HS-5 (cell line): ENCODE results near the gene CYTH1.

ENCODE experiments used
- DNase-seq: peaks from one replicate; pipeline ENCODE4 v3.0.0-alpha.2; 2012; ENCODE audit warnings: low read depth

CYTH1 gene

DNA sequence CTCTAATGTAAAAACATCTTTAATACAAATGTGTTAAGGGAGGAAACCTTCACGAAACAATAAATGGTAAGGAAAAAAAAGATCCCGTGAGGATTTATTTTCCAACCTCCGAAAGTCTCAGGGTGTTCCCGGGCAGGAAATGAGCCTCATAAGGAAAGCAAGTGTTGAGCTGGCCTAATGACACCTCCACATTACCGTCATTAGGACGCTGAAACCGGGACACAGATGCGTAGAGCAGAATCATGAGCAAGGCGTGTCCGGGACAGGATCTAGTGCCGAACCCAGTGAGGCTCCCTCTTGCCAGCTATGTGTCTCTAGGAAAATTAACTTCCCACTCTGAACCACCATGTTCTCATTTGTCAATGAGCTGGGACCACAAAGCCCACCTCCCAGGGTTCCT, 22.7 kb upstream of the CYTH1 start:
- DNase-seq: no peak

DNA sequence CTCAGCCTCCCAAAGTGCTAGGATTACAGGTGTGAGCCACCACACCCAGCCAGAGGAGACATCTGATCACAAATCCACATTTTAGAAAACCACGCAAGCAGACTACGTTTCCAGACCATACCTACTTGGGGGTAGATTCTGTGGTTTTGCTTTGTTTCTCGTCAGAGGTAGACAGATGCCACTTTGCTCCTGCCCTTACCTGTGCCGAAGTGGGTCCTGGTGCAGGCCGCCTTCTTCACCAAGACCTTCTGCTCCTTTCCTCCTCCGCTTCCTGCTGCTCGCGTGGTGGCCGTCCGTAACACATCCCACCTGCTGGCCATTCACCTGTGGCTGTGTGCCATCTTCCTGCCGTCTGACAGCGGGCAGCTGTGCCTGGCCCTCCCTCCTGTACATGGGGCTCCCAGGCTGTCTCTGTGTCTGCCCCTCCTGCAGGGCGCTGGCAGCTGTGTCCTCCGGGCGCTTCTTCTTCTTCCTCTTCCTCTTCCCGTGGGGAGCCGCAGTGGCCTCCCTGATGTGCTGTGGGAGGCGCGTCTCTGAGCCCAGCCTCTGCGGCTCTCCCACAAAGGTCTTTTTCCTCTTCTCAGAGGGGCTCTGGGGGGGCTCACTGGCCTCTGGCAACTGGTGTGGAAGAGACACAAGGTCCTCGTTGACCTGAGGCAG, 21.2 kb upstream of the CYTH1 start:
- no peak for DNase-seq

- DNase-seq: no peak
These were observed 20.4 kb upstream of the CYTH1 start for GRCh38 chr17:78802459-78802858.

DNA sequence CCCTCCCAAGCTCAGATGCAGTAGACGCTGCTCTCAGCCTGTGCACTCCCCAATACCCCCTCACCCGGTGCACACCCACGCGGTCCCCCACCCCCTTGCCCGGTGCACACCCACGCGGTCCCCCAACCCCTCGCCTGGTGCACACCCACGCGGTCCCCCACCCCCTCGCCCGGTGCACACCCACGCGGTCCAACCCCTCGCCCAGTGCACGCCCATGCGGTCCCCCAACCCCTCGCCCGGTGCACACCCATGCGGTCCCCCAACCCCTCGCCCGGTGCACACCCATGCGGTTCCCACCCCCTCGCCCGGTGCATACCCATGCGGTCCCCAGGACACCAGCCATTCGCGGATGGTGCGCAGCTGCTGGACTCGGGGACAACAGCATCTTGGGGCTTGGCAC, 19.9 kb upstream of the CYTH1 start:
- no peak for DNase-seq

- no peak for DNase-seq
These were observed 18.3 kb upstream of the CYTH1 start for GRCh38 chr17:78800132-78800931.

DNA sequence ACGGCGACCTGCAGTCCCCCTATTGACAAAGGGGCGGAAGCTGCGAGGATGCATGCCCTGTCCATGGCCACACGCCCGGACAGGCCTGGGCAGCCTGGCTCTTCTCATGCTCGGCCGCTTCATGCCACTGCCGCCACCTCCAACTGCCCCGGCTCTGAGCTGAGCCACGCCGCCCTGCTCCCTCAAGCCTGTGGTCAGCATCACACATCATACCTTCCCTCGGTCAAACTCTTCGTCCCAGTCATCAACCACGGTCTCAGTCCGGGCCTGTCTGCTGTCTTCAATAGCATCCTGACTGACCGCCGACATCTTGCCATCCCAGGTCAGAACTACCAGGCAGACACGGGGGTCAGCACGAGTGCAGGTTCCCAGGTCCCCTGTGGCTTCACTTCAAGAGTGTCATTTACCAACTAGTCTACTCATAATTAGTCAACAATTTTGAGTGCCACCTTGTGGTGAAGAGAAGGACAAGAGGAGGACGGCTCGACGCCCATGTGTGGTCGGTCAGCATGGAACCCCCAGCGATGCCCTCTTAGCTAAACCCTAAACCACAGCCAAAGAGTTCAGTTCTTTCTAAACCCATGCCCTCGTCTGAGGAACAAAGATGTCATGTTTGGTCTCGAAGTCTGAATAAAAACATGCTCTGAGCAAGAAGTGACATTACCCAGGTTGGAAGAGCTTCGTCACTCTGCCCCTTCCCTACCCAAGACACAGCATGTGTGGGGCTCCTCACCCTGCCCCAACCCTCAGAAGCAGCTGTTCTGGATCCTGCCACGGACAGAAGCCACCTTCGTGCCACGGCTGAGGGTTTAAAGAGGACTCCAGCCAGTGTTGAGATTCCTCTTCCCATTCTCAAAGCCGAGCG, 16.9 kb upstream of the CYTH1 start:
- no peak for DNase-seq

DNA sequence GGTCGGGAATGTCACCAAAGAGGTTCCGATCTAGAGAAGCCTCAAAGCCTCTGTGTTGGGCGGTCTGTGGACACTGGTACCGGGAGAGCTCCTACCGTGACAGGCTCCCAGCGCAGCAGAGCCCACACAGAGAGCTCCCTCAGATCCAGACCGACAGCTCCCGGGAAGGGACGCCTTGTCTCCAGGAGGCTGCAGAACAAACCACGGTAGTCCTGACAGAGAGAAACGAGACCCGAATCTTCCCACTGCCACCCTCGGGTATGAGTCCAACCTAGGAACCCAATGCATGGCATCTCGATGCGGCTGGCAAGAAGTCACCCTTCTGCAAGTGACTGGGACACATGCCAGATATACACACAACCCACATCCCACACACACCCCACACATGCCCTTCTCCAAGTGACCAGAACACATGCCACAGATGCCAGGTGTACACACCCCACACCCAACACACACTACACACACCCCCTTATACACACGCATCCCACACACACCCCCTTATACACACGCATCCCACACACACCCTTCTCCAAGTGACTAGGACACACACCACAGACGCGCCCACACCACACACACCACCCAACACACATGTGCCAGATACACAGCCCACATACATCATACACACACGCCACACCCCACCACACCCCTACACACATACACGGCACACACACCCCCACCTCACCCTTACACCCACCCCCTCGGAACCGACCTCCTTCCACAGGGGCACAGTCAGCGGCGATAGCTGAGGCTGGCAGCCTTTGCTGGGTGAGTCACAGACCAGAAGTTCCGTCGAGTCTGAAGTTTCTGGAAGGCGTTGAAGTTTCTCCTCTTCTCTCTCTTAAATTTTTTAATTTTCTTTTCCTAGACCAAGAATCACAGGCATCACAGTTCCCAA, 15.9 kb upstream of the CYTH1 start:
- no peak for DNase-seq

- DNase-seq: no peak
These were observed 15.1 kb upstream of the CYTH1 start for GRCh38 chr17:78797213-78797612.

DNA sequence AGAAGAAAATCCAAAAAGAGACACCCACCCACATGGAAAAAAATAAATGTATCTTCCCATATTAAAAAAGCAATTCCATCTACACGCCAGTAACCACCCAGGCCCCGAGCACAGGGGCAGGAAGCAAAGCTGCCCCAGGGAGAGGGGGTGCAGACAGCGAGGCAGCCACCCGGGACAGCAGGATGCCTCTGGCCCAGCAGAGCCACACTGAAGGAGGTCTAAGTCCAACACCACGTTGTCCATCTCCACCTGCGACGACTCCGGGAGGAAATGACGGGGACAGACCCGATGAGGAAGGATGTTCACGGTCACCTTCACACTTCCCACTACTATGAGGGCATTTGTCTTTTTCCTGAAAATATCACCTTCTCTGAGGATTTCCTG, 14.4 kb upstream of the CYTH1 start:
- no peak for DNase-seq

- DNase-seq: no peak
These were observed 13.9 kb upstream of the CYTH1 start for GRCh38 chr17:78795861-78796516.

DNA sequence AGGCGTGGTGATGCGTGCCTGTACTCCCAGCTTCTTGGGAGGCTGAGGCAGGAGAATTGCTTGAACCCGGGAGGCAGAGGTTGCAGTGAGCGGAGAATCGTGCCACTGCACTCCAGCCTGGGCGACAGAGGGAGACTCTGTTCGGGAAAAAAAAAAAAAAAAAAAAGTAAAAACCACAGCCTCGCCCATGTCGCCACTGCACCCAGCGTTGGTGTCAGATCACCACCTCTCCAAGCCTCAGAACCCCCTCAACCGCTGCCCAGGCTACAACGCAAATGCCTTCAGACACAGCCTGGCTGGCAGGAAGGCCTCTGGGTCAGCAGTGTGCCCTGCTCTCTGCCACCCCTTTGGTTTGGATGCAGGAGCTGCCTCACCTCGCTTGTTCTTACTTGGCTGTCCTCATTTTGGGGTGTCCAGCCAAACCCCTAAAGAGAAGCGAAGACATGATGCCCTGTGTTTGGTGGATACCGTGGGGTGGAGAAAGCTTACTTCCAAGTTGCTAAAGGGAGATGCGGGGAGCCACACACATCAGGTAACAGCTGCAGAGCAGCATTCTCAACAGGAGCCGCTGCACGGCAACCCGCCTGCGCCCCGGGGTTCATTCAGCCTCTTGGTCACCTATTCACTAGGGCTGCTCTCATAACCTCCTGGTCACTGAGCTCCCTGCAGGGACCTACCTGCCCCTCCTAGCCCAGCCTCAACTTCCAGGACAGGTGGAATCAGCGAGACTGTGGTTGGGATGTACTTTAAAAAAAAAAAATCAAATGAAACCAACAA, 13.0 kb upstream of the CYTH1 start:
- DNase-seq: no peak

DNA sequence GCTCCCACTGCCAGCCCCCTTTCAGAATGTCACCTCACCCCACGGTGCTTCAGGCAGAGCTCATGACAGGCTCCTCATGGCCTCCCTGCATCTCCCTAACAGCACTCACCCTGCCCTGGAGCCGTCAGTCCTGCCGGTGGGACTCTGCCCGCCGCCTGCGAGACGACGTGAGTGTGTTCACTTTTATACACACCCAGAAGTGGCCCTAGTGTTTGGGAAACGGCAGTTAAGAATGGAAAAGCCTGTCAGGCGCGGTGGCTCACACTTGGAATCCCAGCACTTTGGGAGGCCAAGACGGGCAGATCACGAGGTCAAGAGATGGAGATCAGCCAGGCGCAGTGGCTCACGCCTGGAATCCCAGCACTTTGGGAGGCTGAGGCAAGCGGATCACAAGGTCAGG, 12.3 kb upstream of the CYTH1 start:
- no peak for DNase-seq

DNA sequence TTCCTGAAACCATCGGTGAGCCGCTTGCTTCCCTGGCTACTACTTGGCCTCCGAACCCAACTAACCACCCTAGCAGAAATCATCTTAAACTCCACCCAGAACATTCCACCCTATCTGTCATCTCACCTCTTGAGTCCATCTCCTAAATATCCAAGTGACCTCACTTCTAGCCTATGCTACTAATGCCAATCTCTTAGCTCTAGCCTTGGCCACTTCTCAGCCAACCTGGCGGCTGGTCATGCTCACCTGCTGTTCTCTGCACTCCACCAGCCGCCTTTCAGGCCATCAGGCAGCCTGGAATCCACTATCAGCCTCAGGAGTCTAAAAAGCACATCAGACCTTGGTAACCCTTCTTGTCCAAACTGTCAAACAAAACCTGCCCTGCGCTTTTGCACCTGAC, 11.9 kb upstream of the CYTH1 start:
- no peak for DNase-seq

DNA sequence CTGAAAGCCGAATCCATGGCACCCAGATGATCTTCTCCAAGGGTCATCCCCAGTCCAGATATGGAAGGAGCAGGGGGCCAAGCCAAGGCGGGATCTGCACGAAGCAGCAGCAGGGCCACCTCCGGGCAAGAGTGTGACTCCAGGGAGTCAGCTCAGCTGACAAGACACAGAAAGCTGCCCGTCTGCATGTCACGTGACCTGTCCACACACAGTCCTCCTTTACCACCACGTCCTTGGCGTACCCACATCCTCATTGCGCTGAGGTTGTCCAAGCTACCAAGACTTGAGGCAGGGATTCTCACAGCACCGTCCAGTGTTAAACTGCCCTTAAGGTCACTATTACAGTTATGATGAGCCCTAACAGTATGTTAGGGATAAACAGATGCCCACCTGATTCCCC, 11.3 kb upstream of the CYTH1 start:
- no peak for DNase-seq

GRCh38 chr17:78791840-78792709, 10.0 kb upstream of the CYTH1 start:
- no peak for DNase-seq

- DNase-seq: no peak
These were observed 8.5 kb upstream of the CYTH1 start for GRCh38 chr17:78790552-78790951.

- no peak for DNase-seq
These were observed 7.6 kb upstream of the CYTH1 start for GRCh38 chr17:78789663-78790181.

- no peak for DNase-seq
These were observed 7.1 kb upstream of the CYTH1 start for GRCh38 chr17:78789149-78789662.

DNA sequence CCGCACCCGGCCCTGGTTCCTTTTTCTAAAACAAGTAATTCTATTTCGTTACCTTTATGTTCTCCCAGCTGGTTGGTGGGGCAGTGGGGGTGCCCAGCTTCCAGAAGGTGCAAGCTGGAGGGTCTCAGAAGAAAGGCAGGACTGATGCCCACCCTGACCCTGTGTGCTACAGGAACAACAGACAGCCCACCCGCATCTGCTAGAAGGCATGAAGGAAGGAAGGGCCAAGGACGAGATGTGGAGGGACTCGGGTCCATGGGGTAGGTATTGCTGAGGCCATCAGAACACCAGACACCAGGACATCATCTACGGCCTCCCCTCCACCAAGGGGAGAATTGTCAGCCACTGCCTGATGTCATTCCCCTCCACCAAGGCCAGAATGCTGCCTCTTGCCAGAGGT, 6.4 kb upstream of the CYTH1 start:
- no peak for DNase-seq
